RWPE2 (cell line): ENCODE data around the gene KCNK1.
"Not testable (repeated sequence)": the region's sequence is repeated elsewhere in the genome, so short reads cannot be mapped to it uniquely, and the experiment has no call there.

Experiments
- ATAC-seq: fragments of 200-7000 bp; cut with Tn5 transposase; 3 replicates; pipeline ENCODE4 v1.9.1; 2021; ENCODE audit warnings: low read depth
- DNase-seq: peaks from one replicate; pipeline ENCODE4 v3.0.0-alpha.2; 2020; ENCODE audit warnings: low spot score
- H3K27ac ChIP-seq: fragments of 450-650 bp; 2 replicates; pipeline ENCODE4 v1.5.1; 2017; ENCODE audit warnings: mild to moderate bottlenecking; ENCODE audit not compliant: poor library complexity, severe bottlenecking
- H3K27me3 ChIP-seq: fragments of 250-450 bp; sonication (Bioruptor Pico); 2 replicates; pipeline ENCODE4 v1.5.1; 2021; ENCODE audit warnings: mild to moderate bottlenecking, moderate library complexity; ENCODE audit not compliant: insufficient read depth, poor library complexity, severe bottlenecking
- H3K36me3 ChIP-seq: fragments of 250-450 bp; sonication (Bioruptor Pico); 2 replicates; pipeline ENCODE4 v1.5.1; 2020; ENCODE audit warnings: low read depth, mild to moderate bottlenecking, moderate library complexity
- H3K4me1 ChIP-seq: fragments of 250-450 bp; sonication (Bioruptor Pico); 2 replicates; pipeline ENCODE4 v1.5.1; 2021; ENCODE audit warnings: mild to moderate bottlenecking, moderate library complexity; ENCODE audit not compliant: insufficient read depth, poor library complexity, severe bottlenecking
- H3K4me3 ChIP-seq: fragments of 250-450 bp; sonication (Bioruptor Pico); 2 replicates; pipeline ENCODE4 v1.5.1; 2021; ENCODE audit warnings: mild to moderate bottlenecking, moderate library complexity; ENCODE audit not compliant: severe bottlenecking
- H3K9me3 ChIP-seq: fragments of 250-450 bp; sonication (Bioruptor Pico); 2 replicates; pipeline ENCODE4 v1.5.1; 2021; ENCODE audit warnings: mild to moderate bottlenecking, moderate library complexity; ENCODE audit not compliant: severe bottlenecking
- CTCF ChIP-seq: fragments of 450-650 bp; IDR thresholded peaks from one replicate; pipeline ENCODE4 v1.5.1; 2017; ENCODE audit warnings: mild to moderate bottlenecking, moderate library complexity; ENCODE audit not compliant: poor library complexity, severe bottlenecking

Gene KCNK1

DNA sequence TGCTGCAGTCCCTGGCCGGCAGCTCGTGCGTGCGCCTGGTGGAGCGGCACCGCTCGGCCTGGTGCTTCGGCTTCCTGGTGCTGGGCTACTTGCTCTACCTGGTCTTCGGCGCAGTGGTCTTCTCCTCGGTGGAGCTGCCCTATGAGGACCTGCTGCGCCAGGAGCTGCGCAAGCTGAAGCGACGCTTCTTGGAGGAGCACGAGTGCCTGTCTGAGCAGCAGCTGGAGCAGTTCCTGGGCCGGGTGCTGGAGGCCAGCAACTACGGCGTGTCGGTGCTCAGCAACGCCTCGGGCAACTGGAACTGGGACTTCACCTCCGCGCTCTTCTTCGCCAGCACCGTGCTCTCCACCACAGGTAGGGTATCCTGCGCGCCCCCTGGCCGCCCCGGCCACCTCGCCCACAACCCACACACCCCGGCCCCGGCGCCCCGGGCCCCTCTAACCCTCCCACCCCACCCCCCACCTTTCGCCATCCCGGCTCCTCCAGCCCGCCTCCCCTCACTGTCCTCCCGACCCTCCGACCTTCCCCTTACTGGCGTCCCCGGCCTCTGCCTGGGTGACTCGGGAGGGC is 352 bp downstream of the KCNK1 start:
- Histone ChIP-seq H3K4me1 (peaks cover 8% of the 10 kb centered on the region), H3K9me3 (no peaks in the 10 kb centered on the region), H3K4me3 (peak overlapping the region; percentile 66), H3K27ac (peak overlapping the region; percentile 55), H3K27me3 (no peaks in the 10 kb centered on the region), H3K36me3 (0 out of 2 replicates have a peak, but pooled peaks cover 3% of the 10 kb centered on the region)
- DNase-seq (no peak), ATAC-seq (peak; percentile 49)
- no peak for TF ChIP-seq CTCF

DNA sequence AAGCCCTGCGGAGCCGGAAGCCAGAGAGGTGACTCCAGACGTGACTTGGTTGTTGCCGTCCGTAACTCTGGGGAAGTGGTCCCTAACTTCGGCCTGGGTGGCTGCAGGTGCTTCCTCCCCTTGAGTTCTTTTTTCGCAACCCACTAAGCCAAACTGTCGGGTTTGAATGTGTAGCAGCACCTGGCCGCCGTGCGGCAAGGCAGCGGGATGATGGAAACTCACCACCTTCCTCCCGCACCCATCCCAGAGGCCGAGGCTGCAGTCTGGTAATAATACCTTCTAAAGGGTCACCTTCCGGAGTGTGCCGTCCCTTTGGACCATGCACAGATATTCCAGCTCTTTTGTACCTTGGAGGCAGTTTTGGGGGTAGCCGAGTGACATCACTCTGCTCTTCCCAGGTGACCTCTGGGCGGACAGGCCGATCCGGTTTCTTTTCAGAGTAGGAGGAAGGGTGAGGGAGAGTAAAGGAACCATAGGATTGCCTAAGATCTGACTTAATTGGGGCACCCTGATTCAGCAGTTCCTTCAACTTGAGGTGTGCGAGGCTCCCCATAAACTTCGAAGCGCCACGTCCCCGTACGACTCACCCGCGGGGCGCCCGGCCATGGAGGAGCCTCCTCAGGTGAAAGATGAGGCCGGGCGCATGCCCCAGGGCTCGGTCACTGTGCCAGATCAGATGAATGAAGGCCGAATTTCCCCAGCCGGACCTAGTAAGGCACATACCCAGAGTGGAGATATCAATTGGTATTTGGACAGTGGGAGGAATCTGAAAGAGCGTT is 1.0 kb downstream of the KCNK1 start:
- H3K9me3 ChIP-seq = no peaks in the 10 kb centered on the region
- TF ChIP-seq CTCF = no peak
- H3K4me1 ChIP-seq = peaks cover 8% of the 10 kb centered on the region
- H3K27ac ChIP-seq = peak overlapping the region; percentile 55
- peak; percentile 26 for ATAC-seq
- no peak for DNase-seq
- H3K27me3 ChIP-seq = no peaks in the 10 kb centered on the region
- H3K36me3 ChIP-seq = 0 out of 2 replicates have a peak, but pooled peaks cover 3% of the 10 kb centered on the region
- peak overlapping the region; percentile 66 for H3K4me3 ChIP-seq

GRCh38 chr1:233615571-233615970 is 1.7 kb downstream of the KCNK1 start:
- Histone ChIP-seq H3K4me1 (peaks cover 8% of the 10 kb centered on the region), H3K27me3 (no peaks in the 10 kb centered on the region), H3K27ac (peak overlapping the region; percentile 55), H3K4me3 (peak overlapping the region; percentile 66), H3K36me3 (0 out of 2 replicates have a peak, but pooled peaks cover 3% of the 10 kb centered on the region), H3K9me3 (no peaks in the 10 kb centered on the region)
- ATAC-seq = no peak
- TF ChIP-seq CTCF = no peak
- DNase-seq = no peak

GRCh38 chr1:233617025-233617424 is 3.1 kb downstream of the KCNK1 start:
- H3K27ac ChIP-seq = no peak overlapping the region
- TF ChIP-seq CTCF = no peak
- no peak overlapping the region for H3K4me3 ChIP-seq
- H3K4me1 ChIP-seq = peaks cover 8% of the 10 kb centered on the region
- DNase-seq (no peak), ATAC-seq (no peak)
- H3K9me3 ChIP-seq = no peaks in the 10 kb centered on the region
- H3K27me3 ChIP-seq = no peaks in the 10 kb centered on the region
- H3K36me3 ChIP-seq = peaks cover 7% of the 10 kb centered on the region; the same call in 1 of the 2 replicates

GRCh38 chr1:233619414-233619813 is 5.5 kb downstream of the KCNK1 start:
- not testable (repeated sequence) for H3K27ac ChIP-seq, H3K4me1 ChIP-seq, H3K36me3 ChIP-seq, H3K27me3 ChIP-seq, DNase-seq, H3K9me3 ChIP-seq, ATAC-seq, H3K4me3 ChIP-seq
